ENCODE data around the gene ARID3B.
A peak's percentile ranks its signal among the peaks of the same experiment; 100 is the strongest.
"Not testable (repeated sequence)": the region's sequence is repeated elsewhere in the genome, so short reads cannot be mapped to it uniquely, and the experiment has no call there.

The ARID3B gene

DNA sequence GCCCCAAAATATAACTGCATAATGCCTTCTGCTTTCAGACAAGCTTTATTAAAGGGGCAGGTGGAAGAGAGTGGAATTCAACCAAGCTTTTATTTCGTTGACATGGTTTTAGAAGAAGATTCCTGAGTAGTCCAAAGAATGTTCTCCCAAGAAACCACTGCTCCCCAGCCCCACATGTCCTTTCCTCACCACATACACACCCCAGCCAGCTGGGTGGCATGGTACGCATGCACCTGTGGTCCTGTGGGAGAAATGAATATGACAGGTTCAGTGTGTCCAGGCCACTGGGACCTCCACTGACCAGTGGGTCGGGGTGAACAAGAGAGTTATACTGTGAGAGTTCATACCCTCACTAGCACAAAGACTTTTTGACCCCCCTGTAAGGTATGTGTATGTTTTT, 30.2 kb downstream of the ARID3B start:
- no peak for DNase-seq (ENCODE audit: low read depth)

DNA sequence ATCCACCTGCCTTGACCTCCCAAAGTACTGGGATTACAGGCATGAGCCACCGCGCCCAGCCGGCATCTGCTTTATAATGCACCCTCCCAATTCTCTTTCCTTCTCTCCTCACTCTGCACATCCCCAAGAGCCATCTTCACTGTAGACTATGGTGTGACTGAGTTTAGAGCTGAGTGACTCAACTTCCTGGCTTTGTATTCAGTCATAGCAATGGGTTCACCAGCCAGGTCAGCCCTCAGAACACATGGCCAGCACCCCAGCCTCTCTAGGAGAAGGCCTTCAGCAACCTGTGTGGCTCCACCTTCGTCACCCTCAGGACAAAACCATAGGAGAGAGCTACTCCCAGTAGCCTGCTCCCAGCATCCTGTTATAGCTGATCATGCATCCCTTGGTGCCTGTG, 33.0 kb downstream of the ARID3B start:
- no peak for DNase-seq (ENCODE audit: low read depth)

DNA sequence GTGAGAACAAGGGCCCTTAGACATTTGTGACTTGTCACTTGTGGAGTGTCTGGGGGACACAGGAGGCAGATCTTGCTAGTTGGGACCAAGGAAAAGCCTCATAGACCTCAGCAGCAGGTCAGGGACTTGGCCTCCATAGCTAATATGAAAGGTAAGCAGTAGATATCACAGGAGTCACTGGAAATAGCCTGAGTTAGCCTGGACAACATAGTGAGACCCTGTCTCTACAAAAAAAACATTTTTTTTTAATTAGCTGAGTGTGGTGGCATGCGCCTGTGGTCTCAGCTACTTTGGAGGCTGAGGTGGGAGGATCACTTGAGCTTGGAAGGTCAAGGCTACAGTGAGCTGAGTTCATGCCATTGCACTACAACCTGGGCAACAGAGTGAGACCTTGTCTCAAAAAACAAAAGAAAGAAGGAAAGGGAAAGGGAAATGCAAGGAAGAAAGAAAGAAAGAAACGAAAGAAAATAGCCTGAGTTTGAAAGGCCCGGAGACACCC, 37.5 kb downstream of the ARID3B start:
- no peak for DNase-seq (ENCODE audit: low read depth)

DNA sequence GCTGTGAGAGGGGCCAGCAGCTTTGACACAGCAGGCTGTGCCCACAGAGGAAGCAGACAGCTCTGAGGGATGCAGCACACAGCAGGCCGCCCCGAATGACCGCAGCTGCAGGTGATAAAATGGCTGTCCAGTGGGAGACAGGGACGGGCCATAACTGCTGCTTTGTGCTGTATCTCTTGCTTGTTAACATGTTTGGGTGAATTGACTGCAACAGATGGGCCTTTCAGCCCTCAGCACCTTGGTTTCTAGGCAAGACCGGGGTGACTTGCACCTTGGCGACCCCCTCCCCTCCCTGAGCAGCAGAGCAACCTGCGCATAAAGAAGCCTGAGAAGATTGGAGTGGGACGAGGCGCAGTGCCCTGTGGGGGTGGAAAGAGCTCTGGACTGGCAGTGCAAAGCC, 38.0 kb downstream of the ARID3B start:
- no peak for DNase-seq (ENCODE audit: low read depth)

DNA sequence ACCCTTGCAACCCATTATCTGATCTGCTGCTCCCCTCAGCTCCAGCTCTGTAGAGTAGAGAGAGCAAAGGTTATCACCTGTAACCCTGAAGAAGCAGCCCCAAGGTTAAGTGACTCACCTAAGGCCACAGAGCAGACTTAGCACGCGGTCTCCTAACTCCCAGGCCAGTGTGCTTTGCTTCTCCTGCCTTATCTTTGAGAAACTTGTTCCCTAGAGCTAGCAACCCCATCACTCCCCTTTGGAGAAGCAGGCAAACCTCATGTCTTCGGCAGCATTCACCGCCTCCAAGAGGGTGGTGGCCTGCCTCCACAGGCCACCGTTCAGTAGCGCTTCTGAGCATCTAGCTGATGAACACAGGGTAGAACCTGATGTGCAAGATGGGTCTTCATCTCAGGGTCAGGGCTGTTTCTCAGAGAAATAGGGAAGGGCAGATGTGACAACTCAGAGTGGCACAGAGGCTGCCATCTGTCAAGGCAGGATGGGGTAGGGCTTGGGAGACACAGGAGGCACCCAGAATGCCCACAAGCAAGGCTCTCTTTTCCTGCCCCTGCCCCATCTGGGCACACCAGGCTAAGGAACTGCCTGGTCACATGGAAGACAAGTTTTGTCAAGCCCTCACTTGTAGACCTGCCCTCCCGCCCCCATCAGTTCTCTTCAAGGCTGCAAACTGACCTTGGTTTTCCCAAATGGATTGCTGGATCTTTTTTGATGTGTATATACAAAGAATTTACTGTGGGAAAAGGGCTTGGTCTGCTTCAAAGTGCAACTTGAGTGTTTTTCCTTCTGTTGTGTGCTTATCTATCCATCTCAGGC, 39.7 kb downstream of the ARID3B start:
- DNase-seq (ENCODE audit: low read depth): no peak

DNA sequence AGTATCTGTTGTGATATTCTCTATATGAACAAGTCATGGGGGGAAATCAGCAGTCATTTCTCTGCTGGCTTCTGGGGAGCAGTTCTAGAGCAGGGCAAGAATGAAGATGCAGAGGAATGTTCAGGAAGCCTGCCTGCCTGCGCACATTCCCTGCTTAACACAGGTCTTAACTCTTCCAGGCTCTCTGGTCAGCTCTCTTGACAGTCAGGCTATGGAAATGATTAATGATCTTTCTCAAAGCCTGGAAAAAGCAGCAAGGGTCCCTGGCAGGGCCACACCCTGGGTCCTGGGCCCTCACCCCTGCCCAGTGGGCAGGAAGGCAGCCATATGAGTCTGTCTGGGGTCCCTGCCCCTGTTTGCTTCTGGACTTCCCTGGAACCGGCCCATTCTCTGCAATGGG, 43.2 kb downstream of the ARID3B start:
- no peak for DNase-seq (ENCODE audit: low read depth)

DNA sequence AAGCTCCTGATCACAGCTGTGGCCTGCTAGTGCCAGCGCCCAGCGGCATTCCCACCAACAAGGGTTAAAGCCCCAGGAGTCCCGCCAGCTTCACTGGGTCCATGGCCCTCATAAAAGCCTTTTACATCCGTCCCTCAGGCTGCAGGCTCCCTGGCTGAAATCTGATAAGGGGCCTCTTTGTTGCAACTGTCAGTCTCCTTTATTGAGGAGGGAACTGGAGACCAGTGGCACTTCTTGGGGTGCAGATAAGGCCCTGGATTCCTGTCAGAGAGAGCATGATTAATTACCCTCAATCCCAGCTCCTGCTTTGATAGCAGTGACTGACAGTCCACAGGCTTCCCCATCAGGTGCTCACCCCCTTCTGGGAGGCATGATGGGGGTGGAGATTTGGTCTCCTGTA, 43.8 kb downstream of the ARID3B start:
- DNase-seq (ENCODE audit: low read depth): no peak

DNA sequence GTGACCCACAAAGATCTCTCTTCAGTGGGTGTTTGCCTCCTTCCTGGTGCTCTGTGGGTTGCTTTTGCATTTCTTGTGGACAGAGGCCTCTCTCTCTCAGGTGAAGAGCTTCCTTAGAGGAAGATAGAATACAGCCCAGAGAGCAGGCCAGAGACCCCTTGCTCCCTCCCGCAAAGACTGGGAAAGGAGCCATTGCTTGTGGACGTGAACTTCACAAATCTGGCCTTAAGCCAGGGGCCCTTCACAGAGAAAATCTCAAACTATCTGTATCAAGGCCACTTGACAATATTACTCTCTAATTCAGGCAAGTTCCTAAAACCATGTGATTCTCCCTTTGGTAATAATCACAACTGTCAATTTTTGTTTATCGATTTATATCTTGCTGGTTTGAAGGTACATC, 44.2 kb downstream of the ARID3B start:
- DNase-seq (ENCODE audit: low read depth): no peak

DNA sequence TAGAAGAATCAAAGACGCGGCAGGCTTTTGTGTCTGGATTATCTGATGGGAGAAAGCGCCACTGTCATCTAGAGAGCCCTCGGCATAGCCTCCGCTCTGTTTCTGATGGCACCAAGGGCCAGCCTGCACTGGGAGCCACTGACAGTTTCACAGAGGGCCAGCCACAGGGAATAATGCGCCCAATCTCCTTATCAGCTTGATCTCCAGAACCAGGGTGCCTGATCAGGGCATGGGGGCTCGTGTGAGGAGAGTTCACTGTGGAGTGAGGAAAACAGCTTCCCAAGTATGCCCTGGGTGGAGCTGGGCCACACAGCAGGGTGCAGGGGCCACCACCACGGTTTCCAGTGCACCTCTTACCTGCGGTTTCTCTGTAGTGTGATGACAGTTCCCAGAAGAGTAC, 44.8 kb downstream of the ARID3B start:
- no peak for DNase-seq (ENCODE audit: low read depth)

DNA sequence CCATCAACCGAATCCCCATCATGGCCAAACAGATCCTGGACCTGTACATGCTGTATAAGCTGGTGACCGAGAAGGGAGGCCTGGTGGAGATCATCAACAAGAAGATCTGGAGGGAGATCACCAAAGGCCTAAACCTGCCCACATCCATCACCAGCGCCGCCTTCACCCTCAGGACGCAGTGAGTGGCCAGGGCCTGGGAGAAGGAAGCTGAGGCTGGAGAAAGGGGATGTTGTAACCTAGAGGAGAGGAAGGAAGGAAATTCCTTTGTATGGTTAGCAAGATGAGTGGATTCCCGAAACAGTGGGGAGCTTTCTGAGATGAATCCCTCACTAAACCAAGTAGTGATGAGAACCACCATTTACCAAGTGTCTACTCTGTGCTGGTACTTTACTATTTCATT, 48.8 kb downstream of the ARID3B start:
- DNase-seq (ENCODE audit: low read depth): no peak

DNA sequence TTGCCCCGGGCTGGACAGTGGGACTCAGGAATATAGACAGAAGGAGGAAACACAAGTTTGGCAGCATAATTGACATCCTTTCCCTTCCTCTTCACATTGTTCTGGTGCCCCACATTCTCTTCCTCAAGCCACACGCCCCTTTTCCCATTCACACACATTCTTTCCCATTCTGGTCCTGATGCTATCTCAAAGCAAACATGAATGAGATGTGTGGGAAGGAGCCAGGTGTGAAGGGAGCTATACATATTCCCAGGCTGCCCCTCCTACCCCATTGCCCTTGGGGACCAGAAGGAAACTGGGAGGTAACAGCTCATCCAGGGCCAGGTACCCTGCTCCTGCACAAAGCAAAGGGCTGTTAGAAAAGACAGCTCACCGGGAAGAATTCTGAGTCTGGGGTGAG, 51.2 kb downstream of the ARID3B start:
- DNase-seq (ENCODE audit: low read depth): no peak

DNA sequence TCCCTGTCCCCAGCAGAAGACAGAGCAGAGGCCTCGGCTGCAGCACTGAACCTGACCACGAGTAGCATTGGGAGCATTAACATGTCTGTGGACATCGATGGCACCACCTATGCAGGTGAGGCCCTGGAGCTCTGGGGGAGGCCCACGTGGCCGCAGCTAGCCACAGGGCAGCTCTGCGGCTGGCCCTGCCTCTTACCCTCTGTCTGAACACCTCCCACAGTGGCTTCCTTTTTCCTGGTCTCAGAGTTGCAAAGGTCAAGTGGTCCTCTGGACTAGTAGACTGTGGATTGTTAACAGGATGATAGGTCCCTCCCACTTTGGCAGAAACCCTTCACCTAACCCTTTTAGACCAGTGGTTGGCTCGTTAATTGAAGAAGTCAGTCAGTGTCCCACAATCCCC, 52.1 kb downstream of the ARID3B start:
- no peak for DNase-seq (ENCODE audit: low read depth)

DNA sequence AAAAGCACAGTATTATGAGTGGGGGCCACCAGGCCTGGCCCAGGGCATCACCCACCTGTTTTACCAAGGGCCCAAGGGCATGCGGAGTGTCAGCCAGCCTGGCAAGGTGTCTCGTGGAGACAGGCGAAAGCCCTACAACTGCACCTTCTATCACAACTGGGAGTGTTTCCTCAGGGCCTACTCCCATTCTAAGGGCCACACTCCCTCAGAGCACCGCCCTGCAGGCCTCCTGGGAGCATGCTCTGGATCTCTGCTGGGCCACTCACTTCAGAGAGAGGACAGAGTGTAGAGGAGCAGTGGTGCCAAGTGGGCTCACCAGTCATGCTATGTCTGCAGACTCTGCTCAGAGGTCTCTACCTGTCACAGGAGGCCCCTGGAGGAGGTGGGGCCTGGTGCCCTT, 53.4 kb downstream of the ARID3B start:
- DNase-seq (ENCODE audit: low read depth): no peak

DNA sequence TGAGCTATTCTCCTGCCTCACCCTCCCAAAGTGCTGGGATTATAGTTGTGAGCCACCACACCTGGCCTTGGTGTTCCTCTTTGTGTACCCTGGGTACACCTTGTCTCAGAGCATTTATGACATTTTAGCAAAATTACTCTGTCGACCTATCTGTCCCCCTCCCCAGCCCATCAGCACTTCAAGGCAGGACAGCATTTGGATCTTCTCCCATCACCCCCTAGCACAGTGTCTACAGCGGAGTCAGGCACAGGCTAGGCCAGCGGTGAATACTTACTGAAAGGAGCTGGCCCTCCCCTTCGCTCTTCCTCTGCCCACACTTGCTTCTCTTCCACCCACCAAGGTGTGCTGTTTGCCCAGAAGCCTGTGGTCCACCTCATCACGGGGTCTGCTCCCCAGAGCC, 54.3 kb downstream of the ARID3B start:
- no peak for DNase-seq (ENCODE audit: low read depth)

DNA sequence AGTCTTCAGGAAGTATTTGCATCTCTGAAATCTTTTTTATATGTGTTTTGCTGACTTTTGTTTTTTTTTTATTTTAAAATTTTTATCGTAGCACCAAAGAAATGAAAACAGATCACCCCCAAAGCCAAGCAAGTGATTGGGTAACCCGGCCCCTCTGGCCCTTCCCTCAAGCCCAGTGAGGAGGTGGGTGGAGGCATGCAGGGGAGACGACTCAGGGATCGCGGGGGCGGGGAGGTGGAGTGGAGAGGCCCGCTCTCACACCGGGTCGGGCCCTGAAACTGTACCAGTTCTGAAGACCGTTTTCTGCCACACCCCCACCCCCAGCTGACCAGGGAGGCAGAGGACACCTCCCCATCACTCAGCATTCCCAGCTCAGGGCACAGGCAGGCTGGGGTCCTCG, 55.7 kb downstream of the ARID3B start:
- DNase-seq (ENCODE audit: low read depth): not testable (repeated sequence)

DNA sequence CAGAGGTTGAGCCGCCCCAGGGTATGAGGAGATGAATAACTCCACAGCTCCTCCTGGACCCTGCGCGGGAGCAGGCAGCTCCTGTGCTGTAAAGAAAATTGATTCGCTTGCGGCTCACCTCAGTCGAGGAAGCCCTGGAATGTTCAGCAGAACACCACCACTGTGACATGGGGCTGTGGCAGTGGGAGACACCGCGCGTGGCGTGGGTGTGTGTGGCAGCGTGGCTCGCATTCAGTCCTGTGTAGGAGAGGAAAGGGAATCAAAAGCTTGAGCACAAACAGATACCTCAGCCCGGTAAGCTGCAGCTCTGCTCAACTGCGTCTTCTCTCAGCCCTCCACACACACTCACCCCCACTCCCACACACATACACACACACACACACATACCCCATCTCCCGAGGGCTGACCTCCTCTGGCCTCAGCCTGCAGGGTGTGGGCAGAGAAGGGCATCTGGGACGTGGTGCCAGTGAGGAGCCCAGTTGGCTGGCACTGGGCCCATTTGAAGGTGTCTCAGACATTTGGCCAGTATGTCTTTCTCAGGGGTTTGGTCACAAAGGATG, 56.2 kb downstream of the ARID3B start:
- not testable (repeated sequence) for DNase-seq (ENCODE audit: low read depth)

DNA sequence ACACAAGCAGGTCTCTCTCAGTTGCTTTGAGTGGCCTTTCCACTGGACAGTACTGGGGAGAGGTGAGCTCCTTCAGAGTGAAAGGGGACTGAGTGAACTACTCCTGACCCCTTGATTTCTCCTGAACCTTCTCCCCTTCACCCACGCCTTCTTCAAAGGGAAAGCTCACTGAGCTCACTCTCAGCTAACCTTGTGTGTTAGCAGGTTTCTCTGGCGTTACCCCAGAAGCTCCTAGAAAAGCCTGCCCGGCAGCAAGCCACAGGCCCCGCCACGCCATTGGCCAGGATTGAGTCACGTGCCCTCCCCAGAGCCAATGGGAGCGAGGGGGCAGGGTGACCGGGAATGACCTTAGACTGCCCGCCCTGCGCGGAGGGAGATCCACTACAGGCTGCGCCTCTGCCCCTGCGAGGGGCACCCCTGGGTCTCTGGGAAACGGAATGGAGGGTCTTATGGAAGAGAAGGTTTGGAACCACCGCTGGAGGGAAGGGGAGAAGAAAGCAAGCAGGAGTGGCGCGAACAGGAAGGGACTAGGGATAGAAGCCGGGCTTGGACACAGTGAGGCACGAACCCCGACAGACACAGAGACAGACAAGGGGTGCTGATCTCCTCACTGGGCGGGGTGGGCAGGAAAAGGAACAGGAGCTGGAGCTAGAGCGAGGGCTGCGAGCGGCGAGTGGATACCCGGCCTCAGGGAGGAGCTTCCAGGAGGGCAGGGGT, 57.3 kb downstream of the ARID3B start:
- DNase-seq (ENCODE audit: low read depth): peak; percentile 85

DNA sequence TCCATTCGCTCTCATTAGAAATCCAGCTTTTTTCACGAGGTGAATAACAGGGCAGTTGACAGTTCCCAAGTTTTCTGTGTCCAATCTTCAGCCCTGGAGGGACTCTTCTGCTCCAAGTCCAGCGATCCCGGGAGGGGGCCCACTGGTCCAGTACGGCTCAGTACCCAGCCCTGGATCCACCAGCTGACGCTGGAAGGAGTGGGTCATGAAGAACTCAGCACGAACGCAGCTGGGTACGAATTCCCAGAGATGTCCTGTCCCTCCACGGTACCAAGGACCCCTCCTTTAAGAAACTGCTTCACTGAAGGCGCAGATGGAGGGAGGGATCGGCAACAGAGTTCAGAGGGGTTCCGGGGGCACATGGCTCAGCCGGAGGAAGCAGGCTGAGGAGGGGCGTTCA, 58.1 kb downstream of the ARID3B start:
- no peak for DNase-seq (ENCODE audit: low read depth)

DNA sequence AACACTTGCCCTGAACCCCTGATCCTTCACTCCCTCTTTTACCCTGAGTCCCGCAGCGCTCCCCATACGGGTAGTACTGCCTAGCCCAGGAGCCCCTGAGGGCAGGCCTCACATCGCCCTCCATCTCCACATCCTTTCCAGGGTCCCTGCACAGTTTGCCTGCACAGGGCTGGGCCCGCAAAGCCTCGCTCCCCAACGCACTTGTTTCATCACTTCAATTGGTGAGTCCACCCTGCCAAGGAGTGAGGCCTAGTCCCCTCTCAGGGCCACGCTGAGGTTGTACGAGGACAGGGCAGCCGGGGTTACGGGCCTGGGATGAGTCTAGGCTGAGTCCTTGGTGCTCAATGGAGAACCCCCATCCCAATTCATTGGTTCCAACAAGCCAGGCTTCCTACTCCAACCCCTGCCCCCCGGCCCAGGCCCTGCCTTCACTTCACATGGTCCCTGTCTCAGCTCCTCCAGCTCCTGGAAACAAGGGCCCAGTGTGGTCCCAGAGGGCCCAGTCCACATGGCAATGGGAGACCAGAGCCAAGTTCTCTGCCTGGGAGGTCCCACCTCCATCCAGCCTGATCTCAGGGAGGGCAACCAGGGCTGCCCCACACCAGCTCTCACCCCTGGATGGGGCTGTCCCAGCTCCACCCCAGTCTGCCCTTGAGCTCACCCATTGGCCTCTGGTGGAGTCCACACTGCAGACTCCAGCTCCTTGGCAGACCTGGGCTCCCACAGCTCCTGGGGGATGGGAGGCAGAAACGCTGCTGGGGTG, 62.2 kb downstream of the ARID3B start:
- no peak for DNase-seq (ENCODE audit: low read depth)

DNA sequence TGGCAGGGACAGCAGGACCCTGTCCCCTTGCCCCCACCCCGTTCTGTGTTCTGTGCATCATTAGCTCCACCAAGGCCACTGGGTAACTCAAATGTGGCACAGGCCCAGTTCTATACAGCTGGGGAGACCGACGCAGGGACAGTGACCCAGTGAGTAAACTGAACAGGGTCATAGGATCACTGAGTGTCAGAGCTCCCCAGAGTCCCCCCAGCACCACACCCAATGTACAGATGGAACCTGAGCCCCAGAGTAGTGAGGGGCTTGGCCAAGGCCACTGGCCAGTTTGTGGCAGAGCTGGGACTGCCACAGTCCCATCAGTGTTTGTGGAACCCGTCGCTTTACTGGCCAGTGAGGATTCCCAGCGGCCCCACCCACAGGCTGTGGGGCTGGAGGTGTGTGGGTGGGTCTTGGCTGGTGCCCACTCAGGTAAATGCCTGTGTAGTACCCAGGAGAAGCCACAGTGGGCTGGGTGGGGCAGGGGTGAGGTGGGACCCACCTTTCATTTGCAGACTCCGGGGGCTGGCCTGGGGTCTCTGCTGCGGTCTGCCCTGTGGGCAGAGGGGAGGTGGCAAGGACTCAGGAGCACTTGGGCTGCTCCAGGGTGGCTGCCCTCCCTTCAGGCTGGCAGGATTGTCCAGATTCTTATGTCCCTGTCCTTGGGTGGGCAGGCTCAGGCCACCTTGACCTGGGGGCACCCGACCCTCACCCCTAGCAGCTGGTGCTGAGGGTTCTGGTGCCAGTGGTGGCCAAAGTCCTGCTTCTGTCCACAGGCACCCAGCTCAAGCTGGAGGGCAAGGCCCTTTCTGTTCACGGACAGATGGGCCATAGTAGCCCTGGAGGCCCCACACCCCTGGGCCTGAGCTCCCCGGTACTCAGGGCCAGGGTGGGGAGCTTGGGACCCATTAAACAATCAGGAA, 63.0 kb downstream of the ARID3B start:
- no peak for DNase-seq (ENCODE audit: low read depth)

Data from activated T-cell treated with anti-CD3 and anti-CD28 coated beads for 24 hours (primary cell).